ENCODE measurements around the gene STXBP6.
"Not testable (repeated sequence)": the region's sequence is repeated elsewhere in the genome, so short reads cannot be mapped to it uniquely, and the experiment has no call there.

STXBP6 gene

DNA sequence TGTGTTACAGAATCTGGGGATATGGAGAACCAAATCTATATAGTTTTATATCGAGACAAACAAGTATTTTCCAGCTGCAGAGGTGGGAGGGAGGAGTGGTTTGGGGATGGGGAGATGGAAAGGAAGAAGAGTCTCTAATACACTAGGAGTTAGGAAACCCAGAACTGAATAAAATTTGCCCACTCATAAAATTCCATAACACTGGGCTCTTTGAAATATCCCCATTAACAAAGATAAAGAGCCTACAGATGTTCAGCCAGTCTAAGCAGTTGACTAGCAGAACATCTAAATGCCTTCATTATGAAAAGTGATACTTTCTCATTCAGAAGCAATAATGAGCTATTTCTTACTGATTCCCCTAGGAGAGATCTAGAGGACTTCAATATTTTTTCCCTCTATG, 264.2 kb downstream of the STXBP6 start:
- no peak for DNase-seq

DNA sequence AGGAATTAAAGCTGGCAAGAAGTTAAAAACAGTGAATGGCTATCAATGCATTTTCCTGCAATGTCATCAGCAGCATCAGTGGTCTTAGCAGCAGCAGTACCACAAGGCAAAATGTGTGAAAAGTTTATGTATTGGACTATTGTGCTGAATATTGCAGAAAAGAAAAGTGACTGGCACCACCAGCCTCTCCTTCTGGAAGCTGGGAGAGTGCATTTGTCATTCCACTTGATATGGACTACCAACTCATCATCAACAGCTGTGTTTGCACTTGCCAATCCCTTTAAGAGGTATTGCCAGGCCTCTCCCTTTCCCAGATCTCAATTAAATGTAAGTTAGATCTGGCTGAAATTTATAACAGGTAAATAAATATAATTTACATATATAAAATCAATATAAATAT, 265.0 kb downstream of the STXBP6 start:
- no peak for DNase-seq

DNA sequence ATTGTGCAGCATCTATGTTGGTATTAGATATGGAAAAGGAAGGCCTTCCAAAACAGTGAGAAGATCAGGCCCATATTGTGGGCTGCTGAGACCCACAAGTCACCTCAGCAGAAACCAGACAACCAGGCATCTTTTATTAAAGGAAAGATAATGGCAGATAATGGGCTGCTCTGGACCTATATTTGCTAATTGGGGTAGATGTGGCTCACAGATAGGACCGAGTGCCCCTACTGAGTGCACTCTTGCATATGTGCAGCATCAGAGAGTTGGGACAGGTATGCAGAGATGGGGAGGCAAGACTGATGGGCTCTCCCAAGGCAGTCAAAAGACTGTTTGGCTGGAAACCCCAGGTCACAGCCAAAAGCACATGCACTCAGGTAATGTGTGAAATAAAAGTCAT, 266.2 kb downstream of the STXBP6 start:
- DNase-seq: no peak

DNA sequence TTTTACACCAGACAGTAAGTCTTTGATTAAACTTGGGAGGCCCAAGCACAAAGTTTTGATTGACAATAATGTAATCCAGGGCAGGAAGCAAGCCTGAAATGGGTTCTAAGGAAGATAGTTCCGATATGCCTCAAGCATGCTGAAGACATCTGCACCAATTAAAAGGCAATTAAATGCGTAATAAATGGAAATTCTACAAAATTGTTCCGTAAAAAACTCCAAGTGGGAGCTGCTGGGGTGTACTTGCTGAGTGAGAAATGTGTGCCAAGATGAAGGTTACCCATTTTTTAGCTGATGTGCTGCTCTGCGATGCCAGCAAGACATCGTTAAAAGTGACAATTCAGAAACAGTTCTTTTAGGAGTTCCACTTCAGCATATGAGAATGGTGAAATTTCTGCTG, 269.7 kb downstream of the STXBP6 start:
- no peak for DNase-seq

DNA sequence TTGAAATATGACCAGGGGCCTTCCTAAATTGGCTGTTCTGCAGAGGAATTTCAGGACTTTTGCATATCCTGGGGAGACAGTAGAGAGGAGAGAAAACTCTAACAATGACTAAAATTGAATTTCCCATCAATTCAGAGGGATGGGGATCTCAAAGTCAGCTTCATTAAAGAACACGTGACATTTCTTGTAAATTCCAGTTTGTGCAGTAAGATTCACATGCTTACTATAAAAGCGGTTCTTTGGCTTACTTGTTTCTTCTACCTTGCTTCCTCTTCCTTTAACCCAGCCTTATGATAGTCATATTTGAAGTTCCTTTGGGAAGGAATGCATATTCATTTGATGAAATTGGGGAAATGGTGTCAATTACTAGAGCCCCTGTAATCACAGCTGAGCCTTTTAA, 272.3 kb downstream of the STXBP6 start:
- no peak for DNase-seq

DNA sequence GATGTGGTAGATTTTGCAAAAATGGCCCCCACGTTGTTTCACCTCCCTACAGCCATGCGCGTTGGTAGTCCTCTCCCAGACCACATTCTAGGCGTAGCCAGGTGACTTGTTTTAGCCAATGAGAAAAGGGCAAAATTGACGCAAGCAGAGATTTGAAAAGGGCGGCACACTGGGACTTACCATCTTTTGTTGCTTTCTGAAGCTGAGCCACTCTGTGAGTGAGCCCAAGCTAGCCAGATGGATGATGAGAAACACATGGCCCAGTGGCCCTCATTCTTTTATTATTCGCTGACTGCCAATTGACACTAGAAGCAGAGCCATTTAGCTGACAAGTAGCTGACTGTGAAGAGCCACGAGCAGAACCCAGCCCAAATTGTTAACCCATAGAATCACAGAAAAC, 274.0 kb downstream of the STXBP6 start:
- DNase-seq: no peak

DNA sequence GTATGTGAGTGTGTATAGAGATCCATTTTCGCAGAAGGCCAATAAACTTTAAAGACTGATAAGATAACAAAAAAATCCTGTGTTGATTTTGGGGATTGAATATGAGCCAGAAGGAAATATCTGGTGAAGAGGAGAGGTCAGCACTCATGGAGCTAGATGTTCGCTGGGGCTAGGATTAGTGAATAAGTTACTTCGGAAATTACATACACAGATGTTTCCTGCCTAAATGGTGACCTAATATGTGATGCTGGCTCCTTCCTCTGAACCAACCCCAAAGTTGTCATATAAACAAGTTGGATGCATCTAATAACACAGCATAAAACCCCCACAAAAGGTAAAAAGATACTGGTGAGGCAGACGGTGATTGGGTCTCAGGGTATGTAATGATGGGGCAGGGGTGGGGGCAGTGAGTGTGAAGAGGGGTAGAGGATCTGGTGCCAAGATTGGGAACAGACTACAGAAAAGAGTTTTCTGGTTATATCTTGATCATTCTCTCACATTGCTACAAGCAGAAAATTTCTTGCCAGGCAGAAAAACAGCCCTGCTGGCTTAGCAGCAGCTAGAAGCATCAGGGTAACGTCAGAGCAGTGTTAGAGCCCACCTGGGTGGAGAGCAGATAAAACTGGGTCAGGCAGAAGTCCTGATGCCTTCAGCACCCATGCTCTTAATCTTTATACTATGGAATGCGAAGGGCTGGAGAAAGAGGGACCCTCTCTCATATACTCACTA, 275.6 kb downstream of the STXBP6 start:
- no peak for DNase-seq

DNA sequence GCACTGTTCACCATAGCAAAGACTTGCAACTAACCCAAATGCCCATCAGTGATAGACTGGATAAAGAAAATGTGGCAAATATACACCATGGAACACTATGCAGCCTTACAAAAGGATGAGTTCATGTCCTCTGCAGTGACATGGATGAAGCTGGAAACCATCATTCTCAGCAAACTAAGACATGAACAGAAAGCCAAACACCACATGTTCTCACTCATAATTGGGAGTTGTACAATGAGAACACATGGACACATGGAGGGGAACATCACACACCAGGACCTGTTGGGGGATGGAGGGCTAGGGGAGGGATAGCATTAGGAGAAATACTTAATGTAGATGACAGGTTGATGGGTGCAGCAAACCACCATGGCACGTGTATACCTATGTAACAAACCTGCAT, 276.4 kb downstream of the STXBP6 start:
- DNase-seq: not testable (repeated sequence)

DNA sequence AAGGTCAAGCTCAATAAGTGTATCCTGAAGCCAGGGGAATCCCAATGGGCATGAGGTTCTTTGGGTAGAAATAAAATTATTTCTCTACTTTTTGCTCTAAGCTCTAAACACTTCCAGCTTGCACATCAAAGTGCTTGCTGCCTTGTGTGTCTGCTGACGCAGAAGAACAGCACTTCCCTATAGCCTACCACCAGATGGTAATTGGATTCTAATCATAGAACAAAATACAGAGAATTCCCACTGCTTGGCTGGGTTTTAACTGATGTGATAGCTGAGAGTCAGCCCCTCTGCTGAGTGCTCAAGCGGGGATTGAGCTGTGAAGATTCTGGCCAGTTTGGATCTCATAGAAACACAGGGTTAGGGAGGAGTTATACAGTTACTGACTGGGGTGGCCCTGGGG, 283.5 kb downstream of the STXBP6 start:
- DNase-seq: no peak

DNA sequence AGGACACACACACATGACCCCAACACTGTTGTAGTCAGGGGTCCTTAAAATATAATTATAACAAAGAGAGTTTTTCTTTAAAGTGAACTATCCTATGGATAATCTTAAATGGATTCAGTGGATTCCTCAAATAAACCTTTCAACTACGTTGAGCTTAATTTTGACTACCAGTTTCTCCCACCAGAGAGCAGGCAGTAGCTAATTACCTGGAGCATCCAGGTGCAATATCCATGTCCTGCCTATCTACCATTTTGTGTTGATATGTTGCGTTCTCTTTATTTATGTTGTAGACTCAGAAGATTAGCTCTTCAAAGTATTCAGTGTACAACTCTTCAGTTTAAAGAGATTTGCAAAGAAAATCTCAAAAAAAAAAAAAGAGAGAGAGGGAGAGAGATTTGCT, 288.8 kb downstream of the STXBP6 start:
- no peak for DNase-seq
